ENCODE results near the gene RPGRIP1L. TPM values are rescaled to one million over a fixed set of nuclear protein-coding genes. Genes with fewer than 3 reads are reported as not detected.

RPGRIP1L gene
- total RNA-seq, 1 experiment from 2014 or later, result 9.8 TPM

DNA sequence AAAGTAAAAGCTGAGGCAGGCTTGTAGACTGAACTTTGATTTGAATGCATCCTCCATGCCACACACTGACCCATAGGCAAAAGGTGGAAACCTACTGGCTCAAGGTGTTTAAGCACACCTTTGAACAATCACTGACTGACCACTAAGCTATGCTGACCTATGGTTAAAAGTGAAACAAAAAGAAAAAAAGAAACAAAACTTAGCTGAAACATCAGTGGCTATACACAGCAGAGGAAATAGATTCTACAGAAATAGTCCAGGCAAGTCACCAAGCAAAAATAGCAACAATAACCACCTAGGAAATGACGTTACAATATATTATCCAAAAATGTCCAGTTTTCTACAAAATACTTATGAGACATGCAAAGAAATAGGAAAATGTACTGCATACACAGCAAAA lies 60.2 kb downstream of the RPGRIP1L start (continued):
- TF ChIP-seq NR2C2 (CRISPR knock-in tag; IDR thresholded peaks at IDR 0.05), result no peak
- TF ChIP-seq, protein P1, sequence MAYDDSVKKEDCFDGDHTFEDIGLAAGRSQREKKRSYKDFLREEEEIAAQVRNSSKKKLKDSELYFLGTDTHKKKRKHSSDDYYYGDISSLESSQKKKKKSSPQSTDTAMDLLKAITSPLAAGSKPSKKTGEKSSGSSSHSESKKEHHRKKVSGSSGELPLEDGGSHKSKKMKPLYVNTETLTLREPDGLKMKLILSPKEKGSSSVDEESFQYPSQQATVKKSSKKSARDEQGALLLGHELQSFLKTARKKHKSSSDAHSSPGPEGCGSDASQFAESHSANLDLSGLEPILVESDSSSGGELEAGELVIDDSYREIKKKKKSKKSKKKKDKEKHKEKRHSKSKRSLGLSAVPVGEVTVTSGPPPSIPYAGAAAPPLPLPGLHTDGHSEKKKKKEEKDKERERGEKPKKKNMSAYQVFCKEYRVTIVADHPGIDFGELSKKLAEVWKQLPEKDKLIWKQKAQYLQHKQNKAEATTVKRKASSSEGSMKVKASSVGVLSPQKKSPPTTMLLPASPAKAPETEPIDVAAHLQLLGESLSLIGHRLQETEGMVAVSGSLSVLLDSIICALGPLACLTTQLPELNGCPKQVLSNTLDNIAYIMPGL (CRISPR knock-in tag; IDR thresholded peaks at IDR 0.05), result no peak

DNA sequence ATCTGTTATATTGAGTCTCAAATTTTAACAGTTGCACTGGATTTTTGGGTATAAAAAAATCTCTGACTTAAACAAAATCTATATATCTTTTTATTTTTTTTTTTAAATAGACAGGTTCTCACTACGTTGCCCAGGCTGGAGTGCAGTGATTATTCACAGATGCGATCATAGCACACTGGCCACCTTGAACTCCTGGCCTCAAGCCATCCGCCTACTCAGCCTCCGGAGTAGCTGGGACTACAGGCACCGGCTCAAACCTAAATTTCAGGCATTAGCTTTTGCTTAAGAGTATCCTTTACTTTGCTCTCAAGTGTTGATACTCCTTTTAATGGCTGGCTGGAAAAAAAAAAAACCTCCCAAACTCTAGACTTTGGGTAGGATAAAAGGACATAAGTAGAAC lies 61.6 kb downstream of the RPGRIP1L start:
- Mint-ChIP-seq H3K27ac (no peak overlapping the region), H3K4me3 (no peak overlapping the region), H3K4me1 (peaks cover 12% of the 10 kb centered on the region), H3K9me3 (peaks cover 16% of the 10 kb centered on the region), H3K27me3 (ENCODE audit: low read depth) (no peaks in the 10 kb centered on the region), H3K36me3 (peaks cover 19% of the 10 kb centered on the region)
- TF ChIP-seq GABPB1 (CRISPR knock-in tag; IDR thresholded peaks at IDR 0.05), result no peak
- no peak for TF ChIP-seq NR2C2 (CRISPR knock-in tag; IDR thresholded peaks at IDR 0.05)
- TF ChIP-seq ATF1 (CRISPR knock-in tag; IDR thresholded peaks at IDR 0.05), result no peak
- no peak for TF ChIP-seq SOX15 (CRISPR knock-in tag; IDR thresholded peaks at IDR 0.05)
- TF ChIP-seq, protein P2, sequence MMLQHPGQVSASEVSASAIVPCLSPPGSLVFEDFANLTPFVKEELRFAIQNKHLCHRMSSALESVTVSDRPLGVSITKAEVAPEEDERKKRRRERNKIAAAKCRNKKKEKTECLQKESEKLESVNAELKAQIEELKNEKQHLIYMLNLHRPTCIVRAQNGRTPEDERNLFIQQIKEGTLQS (CRISPR knock-in tag; conservative IDR thresholded peaks at IDR 0.05), result no peak
- TF ChIP-seq, protein P3, sequence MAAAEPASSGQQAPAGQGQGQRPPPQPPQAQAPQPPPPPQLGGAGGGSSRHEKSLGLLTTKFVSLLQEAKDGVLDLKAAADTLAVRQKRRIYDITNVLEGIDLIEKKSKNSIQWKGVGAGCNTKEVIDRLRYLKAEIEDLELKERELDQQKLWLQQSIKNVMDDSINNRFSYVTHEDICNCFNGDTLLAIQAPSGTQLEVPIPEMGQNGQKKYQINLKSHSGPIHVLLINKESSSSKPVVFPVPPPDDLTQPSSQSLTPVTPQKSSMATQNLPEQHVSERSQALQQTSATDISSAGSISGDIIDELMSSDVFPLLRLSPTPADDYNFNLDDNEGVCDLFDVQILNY (CRISPR knock-in tag; IDR thresholded peaks at IDR 0.05), result no peak
- no peak for TF ChIP-seq FOXP1 (CRISPR knock-in tag; IDR thresholded peaks at IDR 0.05; ENCODE audit: borderline replicate concordance)
- no peak for TF ChIP-seq MYBL2 (CRISPR knock-in tag; IDR thresholded peaks at IDR 0.05)
- TF ChIP-seq ZNF423 (CRISPR knock-in tag; IDR thresholded peaks at IDR 0.05), result no peak
- TF ChIP-seq, protein P4, sequence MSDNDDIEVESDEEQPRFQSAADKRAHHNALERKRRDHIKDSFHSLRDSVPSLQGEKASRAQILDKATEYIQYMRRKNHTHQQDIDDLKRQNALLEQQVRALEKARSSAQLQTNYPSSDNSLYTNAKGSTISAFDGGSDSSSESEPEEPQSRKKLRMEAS (CRISPR knock-in tag; IDR thresholded peaks at IDR 0.05), result no peak
- no peak for TF ChIP-seq OVOL2 (CRISPR knock-in tag; IDR thresholded peaks at IDR 0.05; ENCODE audit: borderline replicate concordance)
- TF ChIP-seq, protein P5, sequence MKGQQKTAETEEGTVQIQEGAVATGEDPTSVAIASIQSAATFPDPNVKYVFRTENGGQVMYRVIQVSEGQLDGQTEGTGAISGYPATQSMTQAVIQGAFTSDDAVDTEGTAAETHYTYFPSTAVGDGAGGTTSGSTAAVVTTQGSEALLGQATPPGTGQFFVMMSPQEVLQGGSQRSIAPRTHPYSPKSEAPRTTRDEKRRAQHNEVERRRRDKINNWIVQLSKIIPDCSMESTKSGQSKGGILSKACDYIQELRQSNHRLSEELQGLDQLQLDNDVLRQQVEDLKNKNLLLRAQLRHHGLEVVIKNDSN (CRISPR knock-in tag; IDR thresholded peaks at IDR 0.05), result no peak
- TF ChIP-seq ESRRA (CRISPR knock-in tag; IDR thresholded peaks at IDR 0.05; ENCODE audit: borderline replicate concordance), result no peak
- TF ChIP-seq ZNF396 (CRISPR knock-in tag; IDR thresholded peaks at IDR 0.05; ENCODE audit: borderline replicate concordance), result no peak
- no peak for TF ChIP-seq ZNF121 (CRISPR knock-in tag; IDR thresholded peaks at IDR 0.05)
- ATAC-seq (no peak), DNase-seq (ENCODE audit: low spot score) (no peak)
- ChIA-PET POLR2A (no interaction called here), CTCF (no interaction called here)

DNA sequence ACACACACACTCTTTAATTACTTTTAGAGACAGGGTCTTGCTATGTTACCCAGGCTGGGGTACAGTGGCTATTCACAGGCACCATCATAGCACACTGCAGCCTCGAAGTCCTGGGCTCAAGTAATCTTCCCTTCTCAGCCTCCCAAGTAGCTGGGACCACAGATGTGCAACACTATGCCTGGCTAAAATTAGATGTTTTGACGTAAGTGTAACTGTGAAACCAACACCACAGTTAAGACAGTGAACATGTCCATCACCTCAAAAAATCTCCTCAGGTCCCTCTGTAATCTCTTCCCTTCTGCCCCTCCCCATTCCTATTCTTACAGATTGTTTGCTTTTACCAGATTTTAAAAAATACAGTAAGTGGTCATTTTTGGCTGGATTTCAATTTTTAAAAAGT lies 66.7 kb downstream of the RPGRIP1L start:
- peaks cover 7% of the 10 kb centered on the region for H3K4me1 Mint-ChIP-seq
- ATAC-seq (no peak), DNase-seq (ENCODE audit: low spot score) (no peak)
- ChIA-PET CTCF (no interaction called here), POLR2A (no interaction called here)
- no peak overlapping the region for H3K4me3 Mint-ChIP-seq
- H3K27ac Mint-ChIP-seq, result no peak overlapping the region
- no peaks in the 10 kb centered on the region for H3K9me3 Mint-ChIP-seq
- H3K27me3 Mint-ChIP-seq (ENCODE audit: low read depth), result no peaks in the 10 kb centered on the region
- H3K36me3 Mint-ChIP-seq, result peaks cover 7% of the 10 kb centered on the region
- TF ChIP-seq NR3C1 (CRISPR knock-in tag; conservative IDR thresholded peaks at IDR 0.05; ENCODE audit: low read depth) (no peak), ZNF416 (CRISPR knock-in tag; IDR thresholded peaks at IDR 0.05) (no peak), CREB1 (CRISPR knock-in tag; IDR thresholded peaks at IDR 0.05) (no peak), EMX1 (CRISPR knock-in tag; IDR thresholded peaks at IDR 0.05) (no peak), FOXP1 (CRISPR knock-in tag; IDR thresholded peaks at IDR 0.05; ENCODE audit: borderline replicate concordance) (no peak), RORB (CRISPR knock-in tag; IDR thresholded peaks at IDR 0.05) (no peak), OVOL2 (CRISPR knock-in tag; IDR thresholded peaks at IDR 0.05; ENCODE audit: borderline replicate concordance) (no peak), RELA (CRISPR knock-in tag; IDR thresholded peaks at IDR 0.05; ENCODE audit: borderline replicate concordance) (no peak), NFYB (CRISPR knock-in tag; conservative IDR thresholded peaks at IDR 0.05; ENCODE audit: low read depth) (no peak)
- TF ChIP-seq, protein P6, sequence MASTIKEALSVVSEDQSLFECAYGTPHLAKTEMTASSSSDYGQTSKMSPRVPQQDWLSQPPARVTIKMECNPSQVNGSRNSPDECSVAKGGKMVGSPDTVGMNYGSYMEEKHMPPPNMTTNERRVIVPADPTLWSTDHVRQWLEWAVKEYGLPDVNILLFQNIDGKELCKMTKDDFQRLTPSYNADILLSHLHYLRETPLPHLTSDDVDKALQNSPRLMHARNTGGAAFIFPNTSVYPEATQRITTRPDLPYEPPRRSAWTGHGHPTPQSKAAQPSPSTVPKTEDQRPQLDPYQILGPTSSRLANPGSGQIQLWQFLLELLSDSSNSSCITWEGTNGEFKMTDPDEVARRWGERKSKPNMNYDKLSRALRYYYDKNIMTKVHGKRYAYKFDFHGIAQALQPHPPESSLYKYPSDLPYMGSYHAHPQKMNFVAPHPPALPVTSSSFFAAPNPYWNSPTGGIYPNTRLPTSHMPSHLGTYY (CRISPR knock-in tag; IDR thresholded peaks at IDR 0.05), result no peak
- TF ChIP-seq, protein P7, sequence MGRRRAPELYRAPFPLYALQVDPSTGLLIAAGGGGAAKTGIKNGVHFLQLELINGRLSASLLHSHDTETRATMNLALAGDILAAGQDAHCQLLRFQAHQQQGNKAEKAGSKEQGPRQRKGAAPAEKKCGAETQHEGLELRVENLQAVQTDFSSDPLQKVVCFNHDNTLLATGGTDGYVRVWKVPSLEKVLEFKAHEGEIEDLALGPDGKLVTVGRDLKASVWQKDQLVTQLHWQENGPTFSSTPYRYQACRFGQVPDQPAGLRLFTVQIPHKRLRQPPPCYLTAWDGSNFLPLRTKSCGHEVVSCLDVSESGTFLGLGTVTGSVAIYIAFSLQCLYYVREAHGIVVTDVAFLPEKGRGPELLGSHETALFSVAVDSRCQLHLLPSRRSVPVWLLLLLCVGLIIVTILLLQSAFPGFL (CRISPR knock-in tag; IDR thresholded peaks at IDR 0.05; ENCODE audit: borderline replicate concordance), result no peak
- TF ChIP-seq, protein P8, sequence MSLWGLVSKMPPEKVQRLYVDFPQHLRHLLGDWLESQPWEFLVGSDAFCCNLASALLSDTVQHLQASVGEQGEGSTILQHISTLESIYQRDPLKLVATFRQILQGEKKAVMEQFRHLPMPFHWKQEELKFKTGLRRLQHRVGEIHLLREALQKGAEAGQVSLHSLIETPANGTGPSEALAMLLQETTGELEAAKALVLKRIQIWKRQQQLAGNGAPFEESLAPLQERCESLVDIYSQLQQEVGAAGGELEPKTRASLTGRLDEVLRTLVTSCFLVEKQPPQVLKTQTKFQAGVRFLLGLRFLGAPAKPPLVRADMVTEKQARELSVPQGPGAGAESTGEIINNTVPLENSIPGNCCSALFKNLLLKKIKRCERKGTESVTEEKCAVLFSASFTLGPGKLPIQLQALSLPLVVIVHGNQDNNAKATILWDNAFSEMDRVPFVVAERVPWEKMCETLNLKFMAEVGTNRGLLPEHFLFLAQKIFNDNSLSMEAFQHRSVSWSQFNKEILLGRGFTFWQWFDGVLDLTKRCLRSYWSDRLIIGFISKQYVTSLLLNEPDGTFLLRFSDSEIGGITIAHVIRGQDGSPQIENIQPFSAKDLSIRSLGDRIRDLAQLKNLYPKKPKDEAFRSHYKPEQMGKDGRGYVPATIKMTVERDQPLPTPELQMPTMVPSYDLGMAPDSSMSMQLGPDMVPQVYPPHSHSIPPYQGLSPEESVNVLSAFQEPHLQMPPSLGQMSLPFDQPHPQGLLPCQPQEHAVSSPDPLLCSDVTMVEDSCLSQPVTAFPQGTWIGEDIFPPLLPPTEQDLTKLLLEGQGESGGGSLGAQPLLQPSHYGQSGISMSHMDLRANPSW (CRISPR knock-in tag; conservative IDR thresholded peaks at IDR 0.05; ENCODE audit: low read depth), result no peak

All from WTC11 (cell line).